Stimulated activated CD4-positive, alpha-beta T cell treated with anti-CD3 and anti-CD28 coated beads, Interleukin-12 subunit alpha, Interleukin-12 subunit beta, amount 100 ng/mL, for 4 hours (primary cell): ENCODE results near the gene NDUFA6.
"Not testable (repeated sequence)": the region's sequence is repeated elsewhere in the genome, so short reads cannot be mapped to it uniquely, and the experiment has no call there.

Experiments used
- DNase-seq: peaks from one replicate; pipeline ENCODE4 v3.0.0-alpha.2; 2020

Gene NDUFA6

GRCh38 chr22:42090596-42091454 lies at the start of gene NDUFA6:
NDUFA6 (minus strand) TSS chr22:42090772; CDS start chr22:42090744, 28 bp downstream.
- DNase-seq: peak; percentile 96

- DNase-seq: not testable (repeated sequence)
Observed at GRCh38 chr22:42140153-42140552, 49.6 kb upstream of the NDUFA6 start.

- DNase-seq: not testable (repeated sequence)
Observed at GRCh38 chr22:42139508-42139907, 48.9 kb upstream of the NDUFA6 start.

- no peak for DNase-seq
Observed at GRCh38 chr22:42138972-42139371, 48.4 kb upstream of the NDUFA6 start.

GRCh38 chr22:42138122-42138770 lies 47.7 kb upstream of the NDUFA6 start:
- no peak for DNase-seq

- not testable (repeated sequence) for DNase-seq
Observed at GRCh38 chr22:42135688-42136087, 45.1 kb upstream of the NDUFA6 start.

GRCh38 chr22:42134100-42135020 lies 43.8 kb upstream of the NDUFA6 start:
- DNase-seq: no peak

- DNase-seq: no peak
Observed at GRCh38 chr22:42132457-42132856, 41.9 kb upstream of the NDUFA6 start.

- no peak for DNase-seq
Observed at GRCh38 chr22:42131562-42131961, 41.0 kb upstream of the NDUFA6 start.

- DNase-seq: not testable (repeated sequence)
Observed at GRCh38 chr22:42130639-42131431, 40.3 kb upstream of the NDUFA6 start, which contains the start of gene CYP2D6. CYP2D6 (minus strand) TSS chr22:42130810; CDS start chr22:42130791, 19 bp downstream.

GRCh38 chr22:42130182-42130581 lies 39.6 kb upstream of the NDUFA6 start:
- not testable (repeated sequence) for DNase-seq

GRCh38 chr22:42128776-42129694 lies 38.5 kb upstream of the NDUFA6 start:
- DNase-seq: not testable (repeated sequence)

GRCh38 chr22:42128007-42128406 lies 37.4 kb upstream of the NDUFA6 start:
- DNase-seq: not testable (repeated sequence)

GRCh38 chr22:42127606-42128005 lies 37.0 kb upstream of the NDUFA6 start:
- no peak for DNase-seq

GRCh38 chr22:42123529-42123928 lies 33.0 kb upstream of the NDUFA6 start:
- not testable (repeated sequence) for DNase-seq

- peak; percentile 22 for DNase-seq
Observed at GRCh38 chr22:42120231-42121021, 29.9 kb upstream of the NDUFA6 start.

GRCh38 chr22:42116848-42117424 lies 26.4 kb upstream of the NDUFA6 start:
- no peak for DNase-seq

- not testable (repeated sequence) for DNase-seq
Observed at GRCh38 chr22:42115420-42115830, 24.9 kb upstream of the NDUFA6 start.

- DNase-seq: no peak
Observed at GRCh38 chr22:42114721-42115120, 24.1 kb upstream of the NDUFA6 start.

GRCh38 chr22:42112793-42113192 lies 22.2 kb upstream of the NDUFA6 start:
- not testable (repeated sequence) for DNase-seq
